HepG2 (cell line): ENCODE results near the gene FKBP1A. TPM values are rescaled to one million over a fixed set of nuclear protein-coding genes. Genes with fewer than 3 reads are reported as not detected.

Source experiments
- BHLHE40 ChIP-seq: IDR thresholded peaks from 2 replicates; pipeline ENCODE4 v1.6.1; 2011; ENCODE audit warnings: low read length, improper control_type of control experiment
- CREBL2 ChIP-seq: sonication (generic); formaldehyde crosslinking; IDR thresholded peaks from 2 replicates; pipeline ENCODE4 v1.8.1; 2023; ENCODE audit warnings: missing genetic modification reagents, mild to moderate bottlenecking, borderline replicate concordance
- HBP1 ChIP-seq: IDR thresholded peaks from 2 replicates; pipeline ENCODE4 v1.6.1; 2016; ENCODE audit warnings: low read depth, control low read depth
- KIAA2018 ChIP-seq: sonication (generic); formaldehyde crosslinking; IDR thresholded peaks from 2 replicates; pipeline ENCODE4 v1.5.0; 2020; ENCODE audit warnings: mild to moderate bottlenecking, missing genetic modification reagents, borderline replicate concordance
- RXRA ChIP-seq: sonication (generic); formaldehyde crosslinking; IDR thresholded peaks from 2 replicates; pipeline ENCODE4 v1.5.1; 2020; ENCODE audit warnings: missing genetic modification reagents
- SALL2 ChIP-seq: sonication (generic); formaldehyde crosslinking; IDR thresholded peaks from 2 replicates; pipeline ENCODE4 v1.8.1; 2023; ENCODE audit warnings: mild to moderate bottlenecking, missing genetic modification reagents, inconsistent platforms
- ZBTB10 ChIP-seq: sonication (generic); formaldehyde crosslinking; IDR thresholded peaks from 2 replicates; pipeline ENCODE4 v1.4.0; 2020; ENCODE audit warnings: missing genetic modification reagents, borderline replicate concordance
- ZNF225 ChIP-seq: sonication (generic); formaldehyde crosslinking; IDR thresholded peaks from 2 replicates; pipeline ENCODE4 v1.4.0; 2020; ENCODE audit warnings: mild to moderate bottlenecking, missing genetic modification reagents
- ZSCAN22 ChIP-seq: sonication (generic); formaldehyde crosslinking; IDR thresholded peaks from 2 replicates; pipeline ENCODE4 v1.4.0; 2020; ENCODE audit warnings: mild to moderate bottlenecking, missing genetic modification reagents
- polyA plus RNA-seq, 8 experiments: library from polyadenylated mRNA; depleted of rRNA in 3 of 8; stranded (reverse) in 7 of 8; unstranded in 1 of 8; fragments of >200 nt; fragmentation: Illumina TruSeq in 4 of 8; extraction: Trizol in 4 of 8; gene quantifications; 2 replicates each; pipeline versions ENCODE4 v1.2.1 to v1.2.3, GENCODE V29; 2011 to 2016; ENCODE audit warnings: low read depth in 4 of 8, missing spikeins in 1 of 8, mixed read lengths in 1 of 8; ENCODE audit not compliant: insufficient read depth in 1 of 8
- total RNA-seq, 5 experiments: library from RNA; depleted of rRNA; stranded (reverse); fragments of >200 nt; fragmentation: Illumina TruSeq; extraction: Trizol; gene quantifications; 2 replicates each; pipeline ENCODE4 v1.2.3, GENCODE V29; 2016; ENCODE audit warnings: low read depth in 1 of 5

Gene FKBP1A
- total and polyA plus RNA-seq, 2 of the 13 experiments (the other 11 are each of a cell fraction or from before 2014, with no cell fraction given) = 119 to 468 TPM

GRCh38 chr20:1325173-1326030 is 67.5 kb downstream of the FKBP1A start (continued):
- TF ChIP-seq ZBTB10 (CRISPR knock-in tag) (peak; percentile 76), ZSCAN22 (CRISPR knock-in tag) (no peak), ZNF225 (CRISPR knock-in tag) (peak; percentile 77; the same call in 1 of the 2 replicates), HBP1 (CRISPR knock-in tag) (no peak), BHLHE40 (peak; percentile 53), SALL2 (CRISPR knock-in tag) (peak; percentile 89), RXRA (CRISPR knock-in tag) (peak; percentile 92), CREBL2 (CRISPR knock-in tag) (no peak), KIAA2018 (CRISPR knock-in tag) (peak; percentile 76; the same call in 1 of the 2 replicates)
